ENCODE data around the gene ANKRD52. TPM values are rescaled to one million over a fixed set of nuclear protein-coding genes. Genes with fewer than 3 reads are reported as not detected.

Gene ANKRD52
- total RNA-seq, 1 donor from 2014 or later: 9.1 TPM

GRCh38 chr12:56261503-56262232 lies 3.5 kb upstream of the ANKRD52 start:
- peaks cover 13% of the 10 kb centered on the region for H4K20me1 ChIP-seq (ENCODE audit: low read depth)
- DNase-seq (ENCODE audit: low spot score): no peak
- H3K27ac Mint-ChIP-seq: no peak overlapping the region
- H3K27me3 Mint-ChIP-seq (ENCODE audit: insufficient read depth, low read depth): peaks cover 2% of the 10 kb centered on the region
- H3K9me3 ChIP-seq (ENCODE audit: low read depth): no peaks in the 10 kb centered on the region
- H2AFZ ChIP-seq (replicated peaks): no peak overlapping the region
- H3K9ac ChIP-seq: no peak overlapping the region
- H3K36me3 ChIP-seq: no peaks in the 10 kb centered on the region
- H3K79me2 ChIP-seq (ENCODE audit: low read depth): peaks cover 14% of the 10 kb centered on the region
- H3K27me3 ChIP-seq: no peaks in the 10 kb centered on the region
- TF ChIP-seq CTCF (IDR thresholded peaks at IDR 0.05) (no peak), EZH2 (IDR thresholded peaks at IDR 0.05) (no peak), EZH2phosphoT487 (IDR thresholded peaks at IDR 0.05) (no peak)
- peaks cover 34% of the 10 kb centered on the region for H3F3A ChIP-seq (ENCODE audit: low read depth)
- H3K4me3 ChIP-seq: no peak overlapping the region
- H3K4me2 ChIP-seq: no peak overlapping the region
- H3K4me3 Mint-ChIP-seq: no peak overlapping the region
- peaks cover 11% of the 10 kb centered on the region for H3K4me1 ChIP-seq
- no peaks in the 10 kb centered on the region for H3K36me3 Mint-ChIP-seq
- H3K4me1 Mint-ChIP-seq: peaks cover 18% of the 10 kb centered on the region
- H3K9me3 Mint-ChIP-seq: no peaks in the 10 kb centered on the region
- H3K27ac ChIP-seq: no peak overlapping the region

GRCh38 chr12:56260921-56261320 lies 2.7 kb upstream of the ANKRD52 start:
- H2AFZ ChIP-seq (replicated peaks): no peak overlapping the region
- no peak overlapping the region for H3K27ac ChIP-seq
- DNase-seq (ENCODE audit: low spot score): no peak
- H3K4me3 ChIP-seq: no peak overlapping the region
- no peak overlapping the region for H3K4me3 Mint-ChIP-seq
- H3K4me2 ChIP-seq: no peak overlapping the region
- peaks cover 30% of the 10 kb centered on the region for H3F3A ChIP-seq (ENCODE audit: low read depth)
- no peak for TF ChIP-seq EZH2phosphoT487 (IDR thresholded peaks at IDR 0.05)
- no peak for TF ChIP-seq EZH2 (IDR thresholded peaks at IDR 0.05)
- no peak for TF ChIP-seq CTCF (IDR thresholded peaks at IDR 0.05)
- H4K20me1 ChIP-seq (ENCODE audit: low read depth): peaks cover 20% of the 10 kb centered on the region
- H3K9me3 Mint-ChIP-seq: no peaks in the 10 kb centered on the region
- peaks cover 22% of the 10 kb centered on the region for H3K79me2 ChIP-seq (ENCODE audit: low read depth)
- H3K4me1 Mint-ChIP-seq: peaks cover 20% of the 10 kb centered on the region
- H3K9me3 ChIP-seq (ENCODE audit: low read depth): no peaks in the 10 kb centered on the region
- no peaks in the 10 kb centered on the region for H3K36me3 ChIP-seq
- no peak overlapping the region for H3K27ac Mint-ChIP-seq
- H3K4me1 ChIP-seq: peaks cover 17% of the 10 kb centered on the region
- peaks cover 4% of the 10 kb centered on the region for H3K36me3 Mint-ChIP-seq
- peaks cover 2% of the 10 kb centered on the region for H3K27me3 Mint-ChIP-seq (ENCODE audit: insufficient read depth, low read depth)
- no peak overlapping the region for H3K9ac ChIP-seq
- no peaks in the 10 kb centered on the region for H3K27me3 ChIP-seq

GRCh38 chr12:56260380-56260779 lies 2.2 kb upstream of the ANKRD52 start:
- H2AFZ ChIP-seq (replicated peaks): no peak overlapping the region
- H3F3A ChIP-seq (ENCODE audit: low read depth): peaks cover 24% of the 10 kb centered on the region
- H3K79me2 ChIP-seq (ENCODE audit: low read depth): peaks cover 27% of the 10 kb centered on the region
- Mint-ChIP-seq H3K27ac (no peak overlapping the region), H3K4me1 (peaks cover 18% of the 10 kb centered on the region), H3K27me3 (ENCODE audit: insufficient read depth, low read depth) (peaks cover 2% of the 10 kb centered on the region), H3K4me3 (peak overlapping the region; percentile 44), H3K36me3 (peaks cover 8% of the 10 kb centered on the region), H3K9me3 (no peaks in the 10 kb centered on the region)
- DNase-seq (ENCODE audit: low spot score): no peak
- no peaks in the 10 kb centered on the region for H3K36me3 ChIP-seq
- H3K27me3 ChIP-seq: no peaks in the 10 kb centered on the region
- no peak overlapping the region for H3K4me3 ChIP-seq
- H4K20me1 ChIP-seq (ENCODE audit: low read depth): peaks cover 25% of the 10 kb centered on the region
- no peaks in the 10 kb centered on the region for H3K9me3 ChIP-seq (ENCODE audit: low read depth)
- no peak overlapping the region for H3K4me2 ChIP-seq
- no peak overlapping the region for H3K9ac ChIP-seq
- H3K4me1 ChIP-seq: peaks cover 17% of the 10 kb centered on the region
- H3K27ac ChIP-seq: no peak overlapping the region
- TF ChIP-seq EZH2phosphoT487 (IDR thresholded peaks at IDR 0.05): no peak
- no peak for TF ChIP-seq EZH2 (IDR thresholded peaks at IDR 0.05)
- TF ChIP-seq CTCF (IDR thresholded peaks at IDR 0.05): no peak

All from neural progenitor cell (in vitro differentiated cells).